B cell (primary cell): Measurements from ENCODE around the gene SLC39A11. TPM values are rescaled to one million over a fixed set of nuclear protein-coding genes. Genes with fewer than 3 reads are reported as not detected.

ENCODE experiments used
- ATAC-seq: fragments of 200-7000 bp; cut with Tn5 transposase; one replicate; pipeline ENCODE4 v1.10.0; 2021; ENCODE audit warnings: low read depth, mild to moderate bottlenecking, moderate number of reproducible peaks, moderate library complexity
- CTCF ChIA-PET: fragments of 350-600 bp; sonication (Branson Sonifier 250); formaldehyde crosslinking; loops from one replicate; lab custom pipeline; 2021; ENCODE audit warnings: antibody characterized with exemption, inconsistent platforms; lab: Charles Lee
- POLR2A ChIA-PET: fragments of 350-600 bp; sonication (Branson Sonifier 250); formaldehyde crosslinking; loops from one replicate; lab custom pipeline; 2021; ENCODE audit warnings: antibody characterized with exemption; lab: Charles Lee
- DNase-seq: peaks from one replicate; pipeline ENCODE4 v3.0.0; 2013
- H2AFZ ChIP-seq: 2 replicates; pipeline ENCODE4 v1.6.1; 2012; ENCODE audit warnings: mild to moderate bottlenecking, low read depth, low read length; ENCODE audit not compliant: insufficient read depth, poor library complexity, severe bottlenecking
- H3K27ac ChIP-seq, 2 donors: 1 replicate in 1 of 2; 2 replicates in 1 of 2; pipeline ENCODE4 v1.5.1; 2012 to 2013; ENCODE audit warnings: low read length in 2 of 2, mild to moderate bottlenecking in 2 of 2, moderate library complexity in 1 of 2
- H3K27me3 ChIP-seq, 4 experiments: fragments of 200-600 bp in 1 of 4; sonication (generic) in 1 of 4; replicated peaks in 1 of 4; 1 replicate in 2 of 4; 2 replicates in 2 of 4; pipeline versions ENCODE4 v1.6.1 to v1.7.0; 2013 to 2016; ENCODE audit warnings: low read length in 3 of 4, mild to moderate bottlenecking in 2 of 4, mixed read lengths in 1 of 4, moderate library complexity in 1 of 4; ENCODE audit not compliant: insufficient read depth in 4 of 4, control insufficient read depth in 3 of 4; ENCODE audit errors: control extremely low read depth in 1 of 4
- H3K36me3 ChIP-seq, 2 experiments: replicated peaks in 1 of 2; 1 replicate in 1 of 2; 2 replicates in 1 of 2; pipeline versions ENCODE4 v1.6.1 to v1.7.1; 2013; ENCODE audit warnings: low read length in 1 of 2; ENCODE audit not compliant: insufficient read depth in 2 of 2, control insufficient read depth in 1 of 2; ENCODE audit errors: control extremely low read depth in 1 of 2, extremely low read depth in 1 of 2
- H3K4me1 ChIP-seq, 2 donors: fragments of 200-600 bp in 1 of 2; sonication (generic) in 1 of 2; 1 replicate in 1 of 2; 2 replicates in 1 of 2; pipeline versions ENCODE4 v1.5.1 to v1.6.1; 2013 to 2017; ENCODE audit warnings: low read length in 2 of 2; ENCODE audit not compliant: control insufficient read depth in 2 of 2, insufficient read depth in 2 of 2
- H3K4me2 ChIP-seq: replicated peaks from 2 replicates; pipeline ENCODE3; 2012; ENCODE audit warnings: mild to moderate bottlenecking, low read depth, low read length; ENCODE audit not compliant: poor library complexity, severe bottlenecking
- H3K4me3 ChIP-seq, 5 experiments: fragments of 200-600 bp in 1 of 5; sonication (generic) in 1 of 5; 1 replicate in 3 of 5; 2 replicates in 2 of 5; pipeline versions ENCODE4 v1.5.1 to v1.7.0; 2011 to 2016; ENCODE audit warnings: low read length in 4 of 5, mild to moderate bottlenecking in 4 of 5, low read depth in 2 of 5, control low read depth in 1 of 5, moderate library complexity in 1 of 5; ENCODE audit not compliant: insufficient read depth in 1 of 5; ENCODE audit errors: control extremely low read depth in 1 of 5, extremely low read depth in 1 of 5
- H3K79me2 ChIP-seq: fragments of 200-600 bp; sonication (generic); one replicate; pipeline ENCODE4 v1.6.0; 2016; ENCODE audit warnings: low read length; ENCODE audit not compliant: control insufficient read depth, insufficient read depth
- H3K9ac ChIP-seq: fragments of 200-600 bp; sonication (generic); 2 replicates; pipeline ENCODE4 v1.6.1; 2017; ENCODE audit warnings: mild to moderate bottlenecking, low read length, moderate library complexity
- H3K9me3 ChIP-seq, 3 donors: one replicate each; pipeline versions ENCODE4 v1.6.1 to v1.7.1; 2013; ENCODE audit warnings: low read length in 2 of 3; ENCODE audit not compliant: control insufficient read depth in 2 of 3, insufficient read depth in 1 of 3; ENCODE audit errors: control extremely low read depth in 1 of 3
- H4K20me1 ChIP-seq: 2 replicates; pipeline ENCODE4 v1.6.0; 2012; ENCODE audit warnings: mild to moderate bottlenecking, low read length; ENCODE audit not compliant: insufficient read depth, control insufficient read depth, poor library complexity, severe bottlenecking
- H3K27ac Mint-ChIP-seq: one replicate; pipeline ENCODE4 v1.8.0; 2021; ENCODE audit warnings: mixed read lengths
- H3K27me3 Mint-ChIP-seq: one replicate; pipeline ENCODE4 v1.8.0; 2021; ENCODE audit warnings: mixed read lengths
- H3K4me1 Mint-ChIP-seq: one replicate; pipeline ENCODE4 v1.8.0; 2021; ENCODE audit warnings: mixed read lengths
- H3K4me3 Mint-ChIP-seq: one replicate; pipeline ENCODE4 v1.8.0; 2021; ENCODE audit warnings: mixed read lengths
- H3K9me3 Mint-ChIP-seq: one replicate; pipeline ENCODE4 v1.8.0; 2022; ENCODE audit warnings: mixed read lengths; ENCODE audit not compliant: insufficient read depth
- EZH2 ChIP-seq: IDR thresholded peaks from 2 replicates; pipeline ENCODE4 v1.6.1; 2012; ENCODE audit warnings: borderline replicate concordance, low read depth, mild to moderate bottlenecking, moderate library complexity, low read length; ENCODE audit not compliant: insufficient read depth, poor library complexity, severe bottlenecking
- WGBS: methylation state at CpG from one replicate; pipeline ENCODE4 v1.1.5; 2013; ENCODE audit warnings: missing lambda C conversion rate; ENCODE audit not compliant: insufficient coverage; 5-methylcytosine and 5-hydroxymethylcytosine counted together
- intact Hi-C: fragments of 100-400 bp; cut with micrococcal nuclease; formaldehyde crosslinking; loops from one replicate; pipeline ENCODE4 v1.10.0; 2022
- polyA plus RNA-seq: library from polyadenylated mRNA; depleted of rRNA; stranded (reverse); fragments of >200 nt; gene quantifications from 2 replicates; pipeline ENCODE4 v1.2.3, GENCODE V29; 2012
- total RNA-seq, 2 donors: library from RNA; stranded (reverse); fragments of 120-200 nt in 1 of 2; gene quantifications; 1 replicate in 1 of 2; 2 replicates in 1 of 2; pipeline versions ENCODE4 v1.2.3 to v1.2.4, GENCODE V29; 2013 to 2022
- TF ChIP-seq, protein P1 (sequence below): fragments of 200-600 bp; IDR thresholded peaks from one replicate; pipeline ENCODE4 v1.8.0; 2022; ENCODE audit warnings: antibody characterized with exemption, mild to moderate bottlenecking

The SLC39A11 gene
- total and polyA plus RNA-seq, 2 donors (not counting 1 experiment from before 2014, with no cell fraction given), result 6.9 to 39.6 TPM

DNA sequence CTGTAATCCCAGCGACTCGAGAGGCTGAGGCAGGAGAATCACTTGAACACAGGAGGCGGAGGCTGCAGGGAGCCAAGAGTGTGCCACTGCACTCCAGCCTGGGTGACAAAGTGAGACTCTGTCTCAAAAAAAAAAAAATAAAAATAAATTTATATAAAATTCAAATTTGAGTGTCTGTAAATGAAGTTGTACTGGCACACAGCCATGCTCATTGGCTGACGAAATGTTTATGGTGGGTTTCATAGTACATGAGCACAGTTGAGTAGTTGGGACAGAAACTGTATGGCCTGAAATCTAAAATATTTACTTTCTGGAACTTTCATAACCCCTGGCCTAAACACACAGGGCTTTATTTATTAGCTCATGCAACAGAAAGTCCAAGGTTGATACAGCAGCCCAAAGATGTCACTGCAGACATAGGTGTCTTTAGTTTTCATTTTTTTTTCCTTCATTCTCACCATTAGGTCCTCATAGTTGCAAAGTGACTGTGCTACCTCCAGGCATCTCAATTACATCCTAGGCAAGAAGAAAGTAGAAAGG is 355.3 kb downstream of the SLC39A11 start:
- Mint-ChIP-seq H3K27me3 (no peaks in the 10 kb centered on the region), H3K27ac (no peak overlapping the region), H3K9me3 (no peaks in the 10 kb centered on the region), H3K4me1 (no peaks in the 10 kb centered on the region), H3K4me3 (no peak overlapping the region)
- Histone ChIP-seq H3K79me2 (no peaks in the 10 kb centered on the region), H3K4me2 (no peak overlapping the region), H2AFZ (no peak overlapping the region), H3K27ac (no peak overlapping the region), H3K9me3 (no peaks in the 10 kb centered on the region), H4K20me1 (no peaks in the 10 kb centered on the region), H3K4me1 (no peaks in the 10 kb centered on the region), H3K4me3 (no peak overlapping the region), H3K9ac (no peak overlapping the region), H3K36me3 (peaks cover 0 to 8% of the 10 kb centered on the region in 2 experiments), H3K27me3 (no peaks in the 10 kb centered on the region)
- ChIA-PET POLR2A (no interaction called here), CTCF (no interaction called here)
- WGBS, result 92% methylated on average over 3 of the region's 4 CpGs
- DNase-seq (no peak), ATAC-seq (no peak)
- no peak for TF ChIP-seq EZH2
- TF ChIP-seq, protein P1, sequence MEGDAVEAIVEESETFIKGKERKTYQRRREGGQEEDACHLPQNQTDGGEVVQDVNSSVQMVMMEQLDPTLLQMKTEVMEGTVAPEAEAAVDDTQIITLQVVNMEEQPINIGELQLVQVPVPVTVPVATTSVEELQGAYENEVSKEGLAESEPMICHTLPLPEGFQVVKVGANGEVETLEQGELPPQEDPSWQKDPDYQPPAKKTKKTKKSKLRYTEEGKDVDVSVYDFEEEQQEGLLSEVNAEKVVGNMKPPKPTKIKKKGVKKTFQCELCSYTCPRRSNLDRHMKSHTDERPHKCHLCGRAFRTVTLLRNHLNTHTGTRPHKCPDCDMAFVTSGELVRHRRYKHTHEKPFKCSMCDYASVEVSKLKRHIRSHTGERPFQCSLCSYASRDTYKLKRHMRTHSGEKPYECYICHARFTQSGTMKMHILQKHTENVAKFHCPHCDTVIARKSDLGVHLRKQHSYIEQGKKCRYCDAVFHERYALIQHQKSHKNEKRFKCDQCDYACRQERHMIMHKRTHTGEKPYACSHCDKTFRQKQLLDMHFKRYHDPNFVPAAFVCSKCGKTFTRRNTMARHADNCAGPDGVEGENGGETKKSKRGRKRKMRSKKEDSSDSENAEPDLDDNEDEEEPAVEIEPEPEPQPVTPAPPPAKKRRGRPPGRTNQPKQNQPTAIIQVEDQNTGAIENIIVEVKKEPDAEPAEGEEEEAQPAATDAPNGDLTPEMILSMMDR, result no peak
- intact Hi-C loops, result no loop called here

DNA sequence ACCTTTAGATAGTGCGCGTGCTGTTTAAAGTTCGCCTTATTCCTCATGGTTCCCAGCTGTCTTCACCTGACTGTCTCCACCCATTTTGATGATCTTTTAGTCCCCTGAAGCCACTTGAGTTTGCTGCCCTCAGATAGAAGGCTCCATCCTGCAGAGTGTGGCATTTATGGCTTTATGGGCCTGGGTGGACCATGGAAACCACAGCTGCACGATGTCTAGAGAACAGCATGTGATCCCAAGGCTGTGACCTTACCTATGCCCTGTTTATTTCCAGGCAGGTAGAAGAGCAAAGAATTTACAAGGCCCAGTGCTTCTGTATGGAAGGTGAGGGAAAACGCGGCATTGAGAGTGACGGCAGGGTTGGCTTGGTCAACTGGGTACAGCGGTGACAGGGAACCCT is 356.9 kb downstream of the SLC39A11 start:
- no peak for ATAC-seq
- POLR2A ChIA-PET, result no interaction called here
- Histone ChIP-seq H3K4me2 (no peak overlapping the region), H3K9me3 (no peaks in the 10 kb centered on the region), H3K4me1 (no peaks in the 10 kb centered on the region), H3K4me3 (no peak overlapping the region), H3K9ac (no peak overlapping the region), H3K27ac (no peak overlapping the region), H3K79me2 (no peaks in the 10 kb centered on the region), H3K36me3 (peaks cover 0 to 8% of the 10 kb centered on the region in 2 experiments), H2AFZ (no peak overlapping the region), H3K27me3 (no peaks in the 10 kb centered on the region), H4K20me1 (no peaks in the 10 kb centered on the region)
- no peaks in the 10 kb centered on the region for H3K4me1 Mint-ChIP-seq
- 96% methylated on average over 8 of the region's 8 CpGs for WGBS
- DNase-seq, result no peak
- TF ChIP-seq, protein P1, result no peak
- no peak for TF ChIP-seq EZH2
- intact Hi-C loops, result no loop called here
- H3K4me3 Mint-ChIP-seq, result no peak overlapping the region
- H3K9me3 Mint-ChIP-seq, result no peaks in the 10 kb centered on the region
- H3K27me3 Mint-ChIP-seq, result no peaks in the 10 kb centered on the region
- no peak overlapping the region for H3K27ac Mint-ChIP-seq
- CTCF ChIA-PET, result interaction anchor here (2.2 kb wide), 1 partner anchor 10 kb away, joined by 6 read pairs; no protein-coding TSS in a partner anchor
